NCI-H2171 treated with DMSO at 0.1 percent for 48 hours (cell line): ENCODE measurements around the gene GLT8D2.
A peak's percentile ranks its signal among the peaks of the same experiment; 100 is the strongest.

Experiments used
- DNase-seq: peaks from one replicate; lab custom pipeline; 2025; lab: John Stamatoyannopoulos, UW

Gene GLT8D2, protein sequence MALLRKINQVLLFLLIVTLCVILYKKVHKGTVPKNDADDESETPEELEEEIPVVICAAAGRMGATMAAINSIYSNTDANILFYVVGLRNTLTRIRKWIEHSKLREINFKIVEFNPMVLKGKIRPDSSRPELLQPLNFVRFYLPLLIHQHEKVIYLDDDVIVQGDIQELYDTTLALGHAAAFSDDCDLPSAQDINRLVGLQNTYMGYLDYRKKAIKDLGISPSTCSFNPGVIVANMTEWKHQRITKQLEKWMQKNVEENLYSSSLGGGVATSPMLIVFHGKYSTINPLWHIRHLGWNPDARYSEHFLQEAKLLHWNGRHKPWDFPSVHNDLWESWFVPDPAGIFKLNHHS

DNA sequence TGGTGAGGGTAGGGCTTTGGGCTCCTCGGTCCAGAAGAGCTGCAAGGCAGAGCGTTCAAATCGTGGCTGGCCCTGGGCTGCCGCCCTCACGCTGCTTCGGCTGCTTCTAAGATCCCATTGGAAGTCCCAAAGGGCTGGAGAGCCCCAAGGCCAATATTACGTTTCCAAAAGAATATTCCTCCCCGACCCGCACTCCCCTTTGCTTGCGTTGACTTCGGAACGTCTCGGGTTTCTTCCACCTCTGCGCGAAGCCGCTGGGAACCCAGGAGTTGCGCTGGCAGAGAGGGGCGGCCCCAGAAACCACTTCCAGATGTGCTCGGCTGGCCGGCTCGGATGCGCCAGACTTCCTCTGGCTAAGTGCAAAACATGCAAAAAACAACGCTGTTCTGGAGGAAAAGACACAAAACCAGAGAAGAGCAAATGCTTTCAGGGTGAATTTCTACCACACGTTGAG lies at the start of gene GLT8D2:
TSS of gene GLT8D2 (minus strand) at position 285 of the 454 bp plus-strand sequence. CDS start 30,539 bp downstream, outside the sequence.
- no peak for DNase-seq

GRCh38 chr12:104097954-104098353 lies 48.0 kb upstream of the GLT8D2 start:
- DNase-seq, result no peak

DNA sequence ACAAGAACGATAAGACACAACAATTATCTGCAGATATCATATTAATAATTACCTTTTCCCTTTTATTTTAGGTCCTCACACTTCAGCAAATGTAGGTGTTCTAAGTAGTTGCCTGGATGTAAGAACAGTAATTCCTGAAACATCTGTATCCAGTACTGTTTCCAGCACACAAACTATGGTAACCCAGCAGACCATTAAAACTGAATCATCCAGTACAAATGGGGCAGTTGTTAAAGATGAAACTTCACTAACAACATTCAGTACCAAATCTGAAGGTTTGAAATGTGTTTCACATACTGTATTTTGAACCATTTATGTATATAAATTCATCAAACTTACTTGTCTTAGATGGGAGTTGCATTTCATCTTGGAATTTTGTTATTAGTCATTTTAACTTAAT lies 45.3 kb upstream of the GLT8D2 start:
- DNase-seq, result no peak

DNA sequence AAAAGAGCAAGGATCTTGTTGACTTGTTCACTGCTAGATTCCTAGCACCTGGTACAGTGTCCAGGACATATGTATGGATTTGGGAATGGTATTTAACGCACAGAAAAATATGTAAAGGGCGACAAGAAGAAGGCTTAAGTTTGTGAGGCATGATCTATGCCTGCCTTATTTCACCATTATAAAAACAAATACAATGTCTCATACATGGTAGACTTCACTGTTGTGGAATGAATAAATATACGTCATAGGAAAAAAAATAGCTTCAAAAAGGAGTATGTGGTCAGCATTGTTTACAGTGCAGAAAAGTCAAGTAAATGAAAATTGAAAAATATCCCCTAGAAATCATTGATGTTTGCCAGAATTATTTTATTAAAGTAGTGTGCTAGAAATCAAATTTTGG lies 44.3 kb upstream of the GLT8D2 start:
- no peak for DNase-seq

GRCh38 chr12:104091136-104091535 lies 41.1 kb upstream of the GLT8D2 start:
- no peak for DNase-seq

- no peak for DNase-seq
Observed at GRCh38 chr12:104090685-104091084, 40.7 kb upstream of the GLT8D2 start.

- DNase-seq, result no peak
Observed at GRCh38 chr12:104083769-104084475, 33.9 kb upstream of the GLT8D2 start.

DNA sequence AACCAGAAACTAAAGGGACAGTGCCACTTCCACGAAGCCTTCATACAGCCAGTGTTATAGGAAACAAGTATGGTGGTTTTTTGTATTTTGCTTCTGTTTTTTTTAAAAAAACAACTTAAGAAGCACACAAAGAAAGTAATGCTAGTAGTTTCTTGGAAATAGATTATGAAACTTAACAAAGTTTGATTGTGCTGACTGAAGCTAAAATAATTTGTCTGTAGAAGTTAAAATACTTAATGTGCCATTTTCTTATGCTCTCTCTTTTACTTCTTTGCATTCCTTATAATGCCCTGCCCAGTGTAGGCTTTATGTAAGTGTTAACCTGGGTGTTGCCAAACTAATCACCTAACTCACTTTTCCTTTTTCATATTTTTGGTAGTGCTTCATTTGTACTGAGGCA lies 30.8 kb upstream of the GLT8D2 start:
- DNase-seq, result no peak

GRCh38 chr12:104079024-104079423 lies 29.0 kb upstream of the GLT8D2 start:
- no peak for DNase-seq

GRCh38 chr12:104073699-104074098 lies 23.7 kb upstream of the GLT8D2 start:
- no peak for DNase-seq

DNA sequence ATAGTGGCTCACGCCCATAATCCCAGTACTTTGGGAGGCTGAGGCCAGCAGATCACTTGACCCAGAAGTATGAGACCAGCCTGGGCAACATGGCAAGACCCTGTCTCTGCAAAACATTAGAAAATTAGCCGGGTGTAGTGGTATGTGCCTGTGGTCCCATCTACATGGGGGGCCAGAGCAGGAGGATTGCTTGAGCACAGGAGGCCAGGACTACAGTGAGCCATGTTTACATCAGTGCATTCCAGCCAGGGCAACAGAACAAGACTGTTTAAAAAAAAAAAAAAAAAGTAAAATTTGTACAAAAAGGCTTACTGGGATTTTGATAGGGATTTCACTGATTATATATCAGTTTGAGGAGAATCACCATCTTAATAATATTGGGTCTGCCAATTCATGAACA lies 22.1 kb upstream of the GLT8D2 start:
- DNase-seq, result no peak

GRCh38 chr12:104064842-104065427 lies 14.9 kb upstream of the GLT8D2 start:
- peak; percentile 6 for DNase-seq

GRCh38 chr12:104064031-104064841 lies 14.2 kb upstream of the GLT8D2 start, which contains the start of gene HCFC2:
Gene HCFC2 (plus strand): TSS chr12:104064531. CDS start chr12:104064561, 30 bp downstream.
- DNase-seq, result peak; percentile 84

DNA sequence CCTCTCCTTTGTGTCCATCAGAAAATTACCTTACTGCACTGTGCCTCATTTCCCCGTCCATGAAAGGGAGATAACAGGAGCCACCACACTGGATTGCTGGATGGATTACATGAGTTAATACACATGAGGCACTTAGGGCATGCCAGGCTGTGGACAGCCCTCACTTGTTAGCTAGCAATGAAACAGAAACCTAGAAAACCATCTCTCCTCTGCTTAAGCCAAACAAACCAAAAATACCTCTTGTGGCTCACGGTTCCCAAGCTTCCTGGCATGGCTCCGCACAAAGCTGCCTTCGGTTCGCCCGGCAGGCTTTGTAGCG lies 13.7 kb upstream of the GLT8D2 start:
- DNase-seq, result no peak

- DNase-seq, result peak; percentile 52
Observed at GRCh38 chr12:104060791-104061190, 10.8 kb upstream of the GLT8D2 start.

- no peak for DNase-seq
Observed at GRCh38 chr12:104059963-104060362, 10.0 kb upstream of the GLT8D2 start.

DNA sequence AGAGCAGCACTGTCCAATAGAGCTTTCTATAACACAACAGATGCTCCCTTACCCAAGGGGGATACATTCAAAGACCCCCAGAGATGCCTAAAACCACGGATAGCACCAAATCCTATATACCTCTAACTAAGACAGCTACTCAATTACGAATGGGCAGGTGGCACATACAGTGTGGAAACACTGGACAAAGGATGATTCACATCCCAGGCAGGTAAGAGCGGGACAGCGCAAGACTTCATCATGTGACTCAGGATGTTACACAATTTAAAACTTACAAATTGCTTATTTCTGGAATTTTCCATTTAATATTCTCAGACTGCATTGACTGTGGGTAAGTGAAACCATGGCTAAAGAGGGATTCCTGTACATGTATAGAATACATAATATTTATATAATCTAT lies 8.8 kb upstream of the GLT8D2 start:
- no peak for DNase-seq

DNA sequence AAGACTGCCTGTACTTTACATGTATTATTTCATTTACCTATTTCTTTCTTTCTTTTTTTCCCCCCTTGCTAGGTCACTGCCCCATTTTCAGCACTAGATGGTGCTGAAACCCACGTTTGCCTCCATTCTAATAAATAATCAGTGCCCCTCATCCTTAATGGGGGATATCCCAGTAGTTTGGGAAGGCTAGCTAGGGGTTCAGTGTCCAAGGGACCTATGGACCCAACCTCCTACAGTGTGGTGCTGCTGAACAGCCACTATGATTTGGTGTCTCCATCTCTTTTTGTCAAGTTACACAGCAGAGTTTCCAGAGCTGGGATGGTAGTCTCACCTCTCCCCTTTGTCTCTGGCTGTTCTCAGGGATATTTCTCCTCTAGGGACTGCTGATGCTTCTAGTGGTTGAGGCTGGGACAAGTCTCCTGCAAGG lies 7.8 kb upstream of the GLT8D2 start:
- peak; percentile 68 for DNase-seq

GRCh38 chr12:104056419-104056972 lies 6.5 kb upstream of the GLT8D2 start:
- DNase-seq, result peak; percentile 67

DNA sequence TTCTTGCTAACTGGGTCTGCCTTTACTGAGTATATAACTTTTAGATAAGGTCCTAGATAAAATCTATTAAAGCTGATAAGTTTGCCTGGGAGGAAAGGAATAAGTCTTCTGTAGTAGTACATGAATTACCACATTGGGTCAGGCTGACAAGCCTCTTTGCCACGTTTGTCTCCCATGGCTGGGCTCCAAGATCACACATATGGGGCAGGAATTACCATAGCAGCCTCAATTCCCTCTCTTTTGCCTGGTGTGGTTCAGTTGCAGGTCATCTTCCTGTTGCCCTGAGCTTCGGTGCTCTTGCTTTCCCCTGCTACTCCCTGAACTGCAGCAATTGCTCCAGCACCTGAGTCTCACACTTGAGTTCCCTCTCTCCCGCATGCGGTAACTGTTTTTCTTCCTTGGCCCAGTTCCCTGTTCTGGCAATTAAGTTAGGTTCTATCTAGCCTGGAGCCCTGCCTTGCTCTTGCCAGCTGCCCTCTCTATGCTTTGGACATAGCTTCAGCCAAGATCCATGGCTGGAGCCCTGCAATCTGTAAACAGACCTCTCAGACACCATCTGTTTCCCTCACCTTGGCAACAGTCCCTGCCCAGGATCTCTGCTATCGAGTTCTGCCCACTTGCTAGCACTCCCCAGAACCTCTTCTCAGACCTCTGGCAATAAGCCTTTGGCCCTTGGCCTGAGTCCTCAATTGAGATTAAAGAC lies 5.8 kb upstream of the GLT8D2 start:
- DNase-seq, result peak; percentile 92

DNA sequence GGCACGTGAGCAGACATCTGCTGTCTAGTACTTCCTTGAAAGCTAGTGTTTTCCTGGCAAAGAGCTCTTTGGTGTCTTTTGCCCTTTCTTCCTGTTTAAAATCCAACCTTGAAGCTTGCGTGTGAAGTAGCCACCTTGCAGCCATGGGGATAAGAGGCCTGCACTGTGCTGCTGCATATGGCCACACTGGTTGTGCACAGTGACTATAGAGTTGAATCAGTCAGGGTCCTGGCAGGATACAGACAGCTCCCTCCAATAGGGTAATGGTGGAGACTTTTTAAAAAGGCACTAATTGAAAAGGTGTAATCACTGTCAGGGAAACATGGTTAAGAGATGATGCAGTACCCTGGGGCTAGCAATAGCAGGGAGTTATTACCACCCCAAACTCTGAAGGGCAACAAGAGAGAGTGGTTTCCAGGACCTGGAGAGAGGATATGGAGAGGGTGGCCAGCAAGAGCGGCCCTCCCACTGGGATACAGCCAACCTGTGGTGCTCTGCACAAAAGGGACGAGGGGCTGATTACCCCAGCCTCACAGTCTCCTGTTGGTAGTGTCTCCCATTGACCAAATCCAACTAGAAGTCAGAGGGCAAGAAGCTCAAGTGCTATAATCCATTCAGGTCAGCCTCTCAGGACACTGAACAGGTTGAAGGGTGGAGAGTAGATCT lies 4.8 kb upstream of the GLT8D2 start:
- no peak for DNase-seq
